HG03565 (cell line): ENCODE results near the gene SENP2.
"Not testable (repeated sequence)": the region's sequence is repeated elsewhere in the genome, so short reads cannot be mapped to it uniquely, and the experiment has no call there.

ENCODE experiments used
- ATAC-seq: cut with Tn5 transposase; IDR thresholded peaks from one replicate; pipeline ENCODE4 v1.9.1; 2021; ENCODE audit warnings: mild to moderate bottlenecking, moderate library complexity; ENCODE audit not compliant: unreplicated experiment

The SENP2 gene

GRCh38 chr3:185646382-185647133 is 60.5 kb downstream of the SENP2 start:
- ATAC-seq: no peak

GRCh38 chr3:185647134-185647879 is 61.2 kb downstream of the SENP2 start:
- no peak for ATAC-seq

GRCh38 chr3:185647880-185648210 is 61.8 kb downstream of the SENP2 start:
- no peak for ATAC-seq

- no peak for ATAC-seq
Measured at GRCh38 chr3:185648396-185648795, 62.3 kb downstream of the SENP2 start.

- no peak for ATAC-seq
Measured at GRCh38 chr3:185649414-185649813, 63.3 kb downstream of the SENP2 start.

GRCh38 chr3:185651971-185652370 is 65.9 kb downstream of the SENP2 start:
- ATAC-seq: no peak

- no peak for ATAC-seq
Measured at GRCh38 chr3:185653949-185654757, 68.1 kb downstream of the SENP2 start.

GRCh38 chr3:185654758-185655145 is 68.7 kb downstream of the SENP2 start:
- ATAC-seq: no peak

- no peak for ATAC-seq
Measured at GRCh38 chr3:185655426-185656320, 69.6 kb downstream of the SENP2 start.

- no peak for ATAC-seq
Measured at GRCh38 chr3:185656321-185656840, 70.3 kb downstream of the SENP2 start.

- ATAC-seq: no peak
Measured at GRCh38 chr3:185657211-185657610, 71.1 kb downstream of the SENP2 start.

GRCh38 chr3:185657691-185658503 is 71.8 kb downstream of the SENP2 start:
- ATAC-seq: no peak

GRCh38 chr3:185658504-185658912 is 72.4 kb downstream of the SENP2 start:
- no peak for ATAC-seq

- no peak for ATAC-seq
Measured at GRCh38 chr3:185658943-185659342, 72.8 kb downstream of the SENP2 start.

- ATAC-seq: peak; percentile 60
Measured at GRCh38 chr3:185659942-185660921, 74.1 kb downstream of the SENP2 start.

- not testable (repeated sequence) for ATAC-seq
Measured at GRCh38 chr3:185661296-185661695, 75.2 kb downstream of the SENP2 start.

- ATAC-seq: no peak
Measured at GRCh38 chr3:185661772-185662171, 75.7 kb downstream of the SENP2 start.

- ATAC-seq: no peak
Measured at GRCh38 chr3:185663929-185664328, 77.8 kb downstream of the SENP2 start.
